ENCODE measurements around the gene LSS.

GRCh38 chr21:46234436-46234950, 5.9 kb upstream of the LSS start:
- no peak for TF ChIP-seq CTCF (IDR thresholded peaks at IDR 0.05)
- TF ChIP-seq POLR2A (IDR thresholded peaks at IDR 0.05) = no peak

Data from lower leg skin (tissue), 3 donors.